HCT116 (cell line): ENCODE data around the gene ATP8B3.

Experiments
- CTCF ChIP-seq, 3 experiments: fragments of 200-600 bp in 1 of 3; sonication (generic) in 1 of 3; IDR thresholded peaks in 2 of 3; conservative IDR thresholded peaks in 1 of 3; 2 replicates each; pipeline ENCODE4 v1.5.1; 2012 to 2017; ENCODE audit warnings: low read depth in 2 of 3, low read length in 2 of 3, antibody characterized with exemption in 1 of 3, borderline replicate concordance in 1 of 3, control low read depth in 1 of 3, mild to moderate bottlenecking in 1 of 3, mixed read lengths in 1 of 3, mixed run types in 1 of 3, moderate library complexity in 1 of 3; ENCODE audit not compliant: insufficient read depth in 1 of 3
- JUND ChIP-seq: IDR thresholded peaks from 2 replicates; pipeline ENCODE4 v1.6.1; 2012

DNA sequence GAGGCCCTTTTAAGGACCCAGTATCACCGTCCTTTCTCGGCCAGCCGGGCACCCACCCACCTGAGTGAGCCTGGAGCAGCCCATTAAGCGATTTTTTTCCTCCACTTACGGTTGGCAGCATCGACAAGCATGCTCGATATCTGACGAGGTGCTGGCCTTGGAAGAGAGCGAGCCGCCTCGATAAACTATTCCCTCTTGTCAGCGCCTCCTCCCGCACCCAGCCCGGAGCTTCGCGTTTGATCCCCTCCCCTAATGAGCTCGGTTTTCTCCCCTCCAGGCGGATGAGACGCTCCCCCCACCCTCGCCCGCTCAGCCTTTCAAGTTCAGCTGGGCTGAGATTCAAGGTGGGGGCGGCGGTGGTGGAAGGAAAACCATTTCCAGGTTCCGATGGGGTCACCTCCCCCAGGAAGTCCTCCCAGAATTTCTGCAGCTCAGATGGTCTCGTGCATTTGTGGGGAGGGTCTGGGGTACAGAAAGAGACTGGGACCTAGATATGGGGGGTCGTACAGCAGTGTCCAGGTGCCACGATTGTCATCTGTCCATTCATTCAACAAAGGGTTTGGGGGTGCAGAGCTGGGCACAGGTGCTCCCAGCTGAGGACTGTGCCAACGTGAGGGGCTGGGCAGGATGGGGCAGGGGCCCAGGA lies 77.6 kb downstream of the ATP8B3 start:
- TF ChIP-seq CTCF (IDR thresholded peaks at IDR 0.05 in 2 of 3, conservative IDR thresholded peaks at IDR 0.05 in 1 of 3; ENCODE audit: borderline replicate concordance in 1 of 3, insufficient read depth in 1 of 3, low read depth in 2 of 3, low read length in 2 of 3): no peak
- TF ChIP-seq JUND: no peak
